Tongue (tissue), 2 donors: ENCODE results near the gene GARIN5B. TPM values are rescaled to one million over a fixed set of nuclear protein-coding genes. Genes with fewer than 3 reads are reported as not detected.
A peak's percentile ranks its signal among the peaks of the same experiment; 100 is the strongest.

Experiments
- DNase-seq: peaks from one replicate; pipeline ENCODE4 v3.0.0-alpha.2; 2015
- total RNA-seq: library from RNA; depleted of rRNA; stranded (reverse); fragments of >200 nt; gene quantifications from one replicate; pipeline ENCODE4 v1.2.3, GENCODE V29; 2014

The GARIN5B gene
- total RNA-seq, 1 donor from 2014 or later: not detected

- no peak for DNase-seq
Observed at GRCh38 chr19:55389386-55390317, 26.6 kb upstream of the GARIN5B start.

GRCh38 chr19:55387736-55388497, 24.9 kb upstream of the GARIN5B start:
- DNase-seq: no peak

- DNase-seq: no peak
Observed at GRCh38 chr19:55386493-55386971, 23.5 kb upstream of the GARIN5B start.

GRCh38 chr19:55385724-55386492, 22.8 kb upstream of the GARIN5B start, which contains the start of gene RPL28:
RPL28 (plus strand) TSS chr19:55385932; CDS start chr19:55386358, 426 bp downstream.
- peak; percentile 100 for DNase-seq

GRCh38 chr19:55384920-55385723, 22.1 kb upstream of the GARIN5B start:
- peak; percentile 98 for DNase-seq

- peak; percentile 22 for DNase-seq
Observed at GRCh38 chr19:55384131-55384919, 21.3 kb upstream of the GARIN5B start, which contains the start of gene TMEM238. TMEM238 (minus strand) TSS chr19:55384292; CDS start chr19:55384259, 33 bp downstream.

GRCh38 chr19:55383279-55384130, 20.4 kb upstream of the GARIN5B start:
- DNase-seq: peak; percentile 73

- no peak for DNase-seq
Observed at GRCh38 chr19:55382522-55383054, 19.5 kb upstream of the GARIN5B start.

- no peak for DNase-seq
Observed at GRCh38 chr19:55382013-55382412, 19.0 kb upstream of the GARIN5B start.

GRCh38 chr19:55379174-55379573, 16.1 kb upstream of the GARIN5B start:
- peak; percentile 96 for DNase-seq

- peak; percentile 51 for DNase-seq
Observed at GRCh38 chr19:55377356-55378131, 14.5 kb upstream of the GARIN5B start.

- DNase-seq: no peak
Observed at GRCh38 chr19:55376241-55376933, 13.3 kb upstream of the GARIN5B start, which contains the start of gene TMEM190. TMEM190 (plus strand) TSS chr19:55376826; CDS start chr19:55376854, 28 bp downstream.

- DNase-seq: no peak
Observed at GRCh38 chr19:55373993-55374757, 11.1 kb upstream of the GARIN5B start.

- no peak for DNase-seq
Observed at GRCh38 chr19:55373306-55373992, 10.4 kb upstream of the GARIN5B start.

GRCh38 chr19:55372316-55373081, 9.4 kb upstream of the GARIN5B start:
- no peak for DNase-seq
